DMS153 treated with DMSO at 0.1 percent for 48 hours (cell line): ENCODE data around the gene DPP3.

Source experiments
- DNase-seq: peaks from one replicate; lab custom pipeline; 2025; ENCODE audit not compliant: unreplicated experiment; lab: John Stamatoyannopoulos, UW

The DPP3 gene

DNA sequence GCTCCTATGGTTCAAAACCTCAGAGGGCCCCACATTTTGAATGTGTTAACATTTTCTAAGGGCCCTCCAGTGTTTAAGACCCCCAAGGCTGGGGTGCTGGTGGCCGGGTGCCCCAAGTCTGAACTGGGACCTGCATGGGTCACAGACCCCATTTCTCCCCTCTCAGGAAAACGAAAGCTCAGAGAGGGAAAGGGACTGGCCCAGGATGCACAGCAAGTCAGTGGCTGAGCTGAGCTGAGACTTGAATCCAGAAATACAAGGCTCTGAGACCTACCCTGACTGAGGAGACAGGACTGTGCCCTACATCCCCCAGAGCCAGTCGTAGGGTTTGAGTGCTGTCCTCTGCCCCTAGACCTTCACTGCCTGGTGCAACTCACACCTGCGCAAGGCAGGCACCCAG is 70.7 kb downstream of the DPP3 start:
- no peak for DNase-seq

GRCh38 chr11:66554602-66555001 is 74.4 kb downstream of the DPP3 start:
- DNase-seq, result no peak

DNA sequence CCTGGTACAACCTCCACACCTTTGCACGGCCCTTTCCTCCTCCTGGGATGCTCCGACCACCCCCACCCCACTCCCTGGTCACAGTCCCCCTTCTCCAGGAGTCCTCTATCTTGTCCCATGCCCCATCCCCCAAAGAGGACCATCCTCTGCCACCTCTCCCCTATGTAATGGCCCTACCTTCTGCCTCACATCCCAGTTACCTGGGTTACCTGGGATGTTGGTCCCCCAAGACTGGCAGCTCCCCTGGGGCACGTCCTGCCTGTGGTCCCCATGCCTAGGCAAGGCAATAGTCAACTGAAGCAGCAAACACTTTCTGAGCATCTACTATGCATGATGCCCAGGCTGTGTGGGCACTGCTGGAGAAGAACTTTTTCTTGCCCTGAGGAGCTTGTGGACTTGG is 75.2 kb downstream of the DPP3 start:
- DNase-seq, result no peak

DNA sequence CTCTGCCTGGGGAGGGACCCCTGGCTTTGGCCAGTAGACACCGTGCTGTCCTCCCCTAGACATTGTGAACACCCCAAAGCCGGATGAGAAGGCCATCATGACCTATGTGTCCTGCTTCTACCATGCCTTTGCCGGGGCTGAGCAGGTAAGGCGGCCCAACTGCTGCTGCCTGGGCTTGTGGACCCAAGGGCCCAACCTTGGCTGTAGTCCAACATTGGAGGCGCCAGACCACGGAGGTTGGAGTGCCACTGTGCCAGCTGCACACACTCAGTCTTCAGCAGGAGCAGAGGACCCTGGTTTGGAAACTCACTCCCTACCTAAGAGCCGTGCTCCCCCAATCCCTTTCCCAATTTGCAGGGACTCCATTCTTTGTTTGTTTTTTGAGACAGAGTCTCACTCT is 75.9 kb downstream of the DPP3 start:
- no peak for DNase-seq

GRCh38 chr11:66557733-66558326 is 77.6 kb downstream of the DPP3 start:
- no peak for DNase-seq
